T-helper 2 cell (primary cell): Measurements from ENCODE around the gene THSD8.

Source experiments
- DNase-seq, 5 experiments: peaks; one replicate each; pipeline versions ENCODE4 v3.0.0 to v3.0.0-alpha.2; 2012 to 2022
- total RNA-seq, 2 donors: gene quantifications; one replicate each; lab custom pipeline; 2026; lab: John Stamatoyannopoulos, UW

THSD8 gene
- 0 to 0.40 reads per million in 2 donors for total RNA-seq

- DNase-seq: peak; percentile 46 to 91 (median 60)
These were observed at the start of gene THSD8, which contains the start of gene PRDX2 for GRCh38 chr19:12801466-12802266. TSS of gene THSD8 (plus strand) at chr19:12802069. CDS start at chr19:12802072, 3 bp downstream. TSS of gene PRDX2 (minus strand) at chr19:12801800. CDS start at chr19:12801261, 539 bp downstream.

DNA sequence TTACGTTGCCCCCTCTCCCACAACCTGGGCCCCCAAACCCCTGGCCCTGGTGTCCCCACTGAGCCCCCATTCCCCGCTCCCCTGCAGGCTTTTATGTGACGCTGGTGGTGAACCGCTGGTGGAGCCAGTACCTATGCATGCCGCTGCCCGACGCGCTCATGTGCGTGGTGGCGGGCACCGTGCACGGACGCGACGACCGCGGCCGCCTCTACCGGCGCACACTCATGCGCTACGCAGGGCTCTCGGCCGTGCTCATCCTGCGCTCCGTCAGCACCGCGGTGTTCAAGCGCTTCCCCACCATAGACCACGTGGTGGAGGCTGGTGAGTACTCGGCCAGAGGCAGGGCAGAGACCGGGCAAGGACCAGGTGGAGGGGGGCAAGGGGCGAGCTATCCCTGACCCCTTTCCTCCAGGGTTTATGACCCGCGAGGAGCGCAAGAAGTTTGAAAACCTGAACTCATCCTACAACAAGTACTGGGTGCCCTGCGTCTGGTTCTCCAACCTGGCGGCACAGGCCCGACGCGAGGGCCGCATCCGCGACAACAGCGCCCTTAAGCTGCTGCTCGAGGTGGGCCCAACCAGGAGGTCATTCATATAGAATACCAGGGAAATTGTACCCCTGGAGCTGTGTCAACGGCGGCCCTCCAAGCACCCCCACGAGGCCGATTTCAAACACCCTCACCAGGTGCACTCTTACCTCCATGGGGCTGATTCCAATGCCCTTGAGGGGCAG, 47.2 kb upstream of the THSD8 start:
- DNase-seq: no peak

GRCh38 chr19:12756150-12756883, 45.6 kb upstream of the THSD8 start:
- no peak for DNase-seq

- peak; percentile 31 to 74 (median 50) for DNase-seq
These were observed 44.2 kb upstream of the THSD8 start for GRCh38 chr19:12757544-12758274.

- no peak for DNase-seq
These were observed 42.2 kb upstream of the THSD8 start for GRCh38 chr19:12759686-12760085.

DNA sequence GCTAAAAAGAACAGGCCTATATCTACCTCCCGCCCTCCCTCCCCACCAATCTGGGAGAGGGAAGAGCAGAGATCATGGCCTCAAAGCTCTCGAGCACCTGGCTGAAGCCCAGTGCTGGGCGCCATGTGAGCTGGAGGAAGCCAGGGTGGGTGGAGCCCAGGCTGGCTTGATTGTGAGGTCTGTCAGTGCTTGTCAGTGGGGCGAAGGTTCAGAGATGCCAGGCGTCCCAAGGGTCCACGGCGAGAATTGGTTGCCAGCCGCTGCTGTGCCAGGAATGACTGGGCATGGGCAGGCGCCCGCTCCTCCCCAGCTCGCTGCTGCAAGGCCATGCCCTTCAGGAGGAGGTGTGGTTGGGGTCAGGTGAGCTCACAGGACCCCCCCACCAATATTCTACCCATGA, 38.8 kb upstream of the THSD8 start:
- DNase-seq: no peak

GRCh38 chr19:12764698-12765097, 37.2 kb upstream of the THSD8 start:
- no peak for DNase-seq

DNA sequence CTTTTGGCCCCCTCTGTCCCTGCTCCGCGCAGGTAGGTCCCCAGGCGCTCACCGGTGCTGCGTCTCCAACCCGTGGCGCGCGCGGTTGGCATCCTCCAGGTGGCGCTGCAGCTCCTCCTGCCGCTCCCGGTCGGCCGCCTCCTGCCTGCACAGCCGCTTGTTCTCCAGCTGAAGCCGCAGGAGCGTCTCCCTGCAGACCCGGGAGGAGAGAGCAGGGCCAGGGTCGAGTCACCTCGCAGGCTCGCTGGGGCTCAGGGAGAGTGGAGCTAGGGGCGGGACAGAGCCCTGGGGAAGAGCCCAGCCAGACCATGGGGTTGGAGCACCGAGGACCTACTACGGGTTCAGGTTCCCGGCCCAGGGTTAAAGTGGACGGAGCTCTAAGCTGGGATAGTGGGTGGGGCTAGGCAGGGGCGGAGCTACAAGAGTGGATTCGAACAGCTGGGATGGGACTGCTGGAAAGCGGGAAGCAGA, 35.8 kb upstream of the THSD8 start:
- peak in 4 of 5 experiments; percentile 64 to 71 (median 68) for DNase-seq

- DNase-seq: no peak
These were observed 34.7 kb upstream of the THSD8 start for GRCh38 chr19:12767150-12767549.

- DNase-seq: no peak
These were observed 34.2 kb upstream of the THSD8 start for GRCh38 chr19:12767666-12768065.

GRCh38 chr19:12769689-12770088, 32.2 kb upstream of the THSD8 start:
- peak; percentile 29 to 88 (median 43) for DNase-seq

DNA sequence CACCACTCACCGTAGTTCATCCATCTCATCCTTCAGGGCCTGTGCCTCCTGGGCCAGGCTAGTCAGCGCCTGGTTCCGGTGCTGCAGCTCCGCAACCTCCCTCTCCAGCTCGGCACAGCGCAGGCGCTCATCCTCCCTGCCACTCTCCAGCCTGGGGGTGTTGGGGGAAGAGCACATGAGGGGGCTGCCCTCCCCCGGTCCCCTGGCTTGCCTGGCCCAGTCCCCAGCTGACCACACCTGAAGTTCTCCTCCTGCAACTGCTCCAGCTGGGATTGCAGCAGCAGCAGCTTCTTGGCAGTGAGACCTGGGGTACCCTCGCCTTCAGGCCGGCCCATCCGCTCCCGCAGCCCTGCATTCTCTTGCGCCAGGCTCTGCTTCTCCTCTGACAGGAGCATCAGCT, 30.9 kb upstream of the THSD8 start:
- DNase-seq: no peak

- no peak for DNase-seq
These were observed 29.5 kb upstream of the THSD8 start for GRCh38 chr19:12772323-12772722.

- peak in 1 of 5 experiments; percentile 44 for DNase-seq
These were observed 28.3 kb upstream of the THSD8 start for GRCh38 chr19:12773571-12773970.

DNA sequence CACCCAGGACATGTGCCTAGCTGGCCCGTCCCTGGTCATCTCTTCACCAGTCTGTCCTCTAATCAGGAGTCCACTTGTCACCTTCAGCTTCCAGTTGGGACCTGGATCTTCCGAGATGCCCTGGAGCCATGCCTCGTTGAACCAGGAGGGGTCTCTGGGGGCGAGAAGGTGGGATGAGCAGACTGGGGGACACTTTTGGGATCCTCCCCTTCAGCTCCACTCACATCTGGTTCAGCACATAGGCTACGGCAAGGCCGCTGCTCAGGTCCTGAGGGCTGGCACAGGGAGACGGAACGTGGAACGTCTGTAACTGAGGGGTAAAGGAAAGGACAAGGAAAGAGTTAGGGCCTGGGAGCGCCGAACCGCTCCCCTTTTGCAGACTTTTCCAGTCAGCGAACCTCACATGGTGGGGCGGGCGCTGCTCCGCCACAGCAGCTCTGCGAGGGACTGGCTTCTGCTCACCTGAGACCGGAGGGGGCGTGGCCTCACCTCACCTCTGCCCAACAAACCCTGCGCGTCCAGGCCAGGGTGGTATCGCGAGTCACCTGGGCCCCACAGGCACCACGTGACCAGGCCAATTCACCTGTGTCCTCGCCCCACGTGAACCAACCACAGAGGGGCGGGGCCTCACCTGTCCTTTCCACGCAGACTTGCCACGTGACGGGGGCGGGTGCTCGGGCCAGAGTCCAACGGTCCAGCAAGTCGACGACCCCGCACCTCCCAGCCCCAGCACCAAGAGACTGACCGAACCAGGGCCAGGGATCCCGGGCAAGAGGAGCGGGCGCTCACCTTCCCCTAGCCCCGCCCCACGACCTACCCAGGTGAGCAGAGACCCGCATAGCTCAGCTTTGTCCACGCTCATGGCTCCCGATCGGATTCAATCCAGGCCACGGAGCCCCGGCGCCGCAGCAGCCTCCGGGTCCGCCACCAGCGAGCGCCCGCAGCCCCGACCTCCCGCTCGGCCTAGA, 27.0 kb upstream of the THSD8 start, which contains the start of gene HOOK2:
HOOK2 (minus strand) TSS at position 965 of the 968 bp plus-strand sequence; CDS start at position 862, 103 bp downstream.
- DNase-seq: peak in 1 of 5 experiments; percentile 48

DNA sequence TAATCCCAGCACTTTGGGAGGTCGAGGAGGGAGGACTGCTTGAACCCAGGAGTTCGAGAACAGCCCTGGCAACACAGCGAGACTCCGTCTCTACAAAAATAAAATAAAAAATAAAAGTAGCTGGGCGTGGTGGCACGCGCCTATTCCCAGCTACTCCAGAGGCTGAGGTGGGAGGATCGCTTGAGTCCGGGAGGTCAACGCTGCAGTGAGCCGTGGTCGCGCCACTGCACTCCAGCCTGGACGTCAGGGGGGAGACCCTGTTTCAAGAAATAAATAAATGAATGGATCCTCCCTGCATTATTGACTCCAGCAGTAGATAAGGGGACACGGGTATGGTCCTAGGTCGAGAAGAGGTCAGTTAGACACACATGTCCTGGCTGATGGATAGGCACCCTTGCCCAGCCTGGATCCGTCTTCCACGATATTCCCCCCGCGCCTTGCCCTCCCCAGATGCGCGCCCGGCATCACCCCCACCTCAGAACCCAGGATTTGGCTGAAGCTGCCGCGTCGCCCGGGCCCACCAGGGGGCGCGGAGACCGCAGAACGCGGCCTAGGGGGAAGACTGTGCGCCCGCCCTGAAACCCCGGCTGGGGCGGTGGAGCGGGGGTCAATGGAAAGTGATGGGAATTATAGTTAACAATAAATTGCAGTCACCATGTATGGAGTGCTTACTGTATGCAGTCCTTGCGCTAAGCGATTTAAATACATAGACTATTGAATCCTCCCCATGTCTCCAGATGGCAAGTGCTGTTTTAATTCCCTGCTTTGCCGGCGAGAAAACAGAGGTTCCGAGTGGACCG, 24.5 kb upstream of the THSD8 start:
- peak; percentile 68 to 81 (median 70) for DNase-seq

DNA sequence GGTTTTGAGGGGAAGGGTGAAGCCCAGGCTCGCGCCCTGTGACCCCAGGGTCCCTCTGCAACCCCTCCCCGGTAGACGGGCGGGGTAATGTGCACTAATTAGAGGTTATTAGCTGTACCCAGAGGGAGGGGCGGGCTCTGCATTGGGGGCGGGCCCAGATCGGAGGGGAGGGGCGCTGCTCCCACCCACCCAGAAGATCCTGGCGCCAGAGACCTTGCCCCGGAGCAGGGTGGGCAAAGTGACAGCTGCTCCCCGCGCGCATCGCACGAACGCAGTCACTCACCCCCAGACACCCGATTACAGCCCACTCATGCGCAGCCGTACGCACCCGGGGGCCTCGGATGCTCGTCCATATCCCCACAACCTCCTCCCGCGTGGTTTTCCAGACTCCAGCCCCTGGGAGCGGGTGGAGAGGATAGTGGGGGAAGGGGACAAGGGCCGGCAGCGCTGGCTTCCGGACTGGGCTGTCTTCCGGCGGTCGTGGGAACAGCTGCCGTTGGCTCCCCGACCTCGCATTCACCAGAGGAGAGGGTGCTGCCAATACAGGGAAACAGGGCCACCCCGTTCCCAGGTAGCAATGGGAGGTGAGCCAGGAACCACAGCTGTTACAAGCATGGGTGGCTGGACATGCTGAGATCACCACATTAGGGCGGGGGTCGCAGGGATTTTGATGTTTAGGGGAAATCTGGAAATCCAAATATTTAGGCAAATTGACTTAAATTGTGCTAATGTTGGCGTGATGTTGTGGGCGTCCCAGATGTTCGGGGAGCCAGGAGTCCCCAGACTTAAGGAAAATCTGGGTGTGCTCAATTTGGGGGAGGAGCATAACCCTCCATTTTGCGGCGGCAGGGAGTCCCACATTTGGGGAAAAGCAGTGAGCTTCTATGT, 23.6 kb upstream of the THSD8 start:
- peak in 4 of 5 experiments; percentile 29 to 62 (median 37) for DNase-seq

DNA sequence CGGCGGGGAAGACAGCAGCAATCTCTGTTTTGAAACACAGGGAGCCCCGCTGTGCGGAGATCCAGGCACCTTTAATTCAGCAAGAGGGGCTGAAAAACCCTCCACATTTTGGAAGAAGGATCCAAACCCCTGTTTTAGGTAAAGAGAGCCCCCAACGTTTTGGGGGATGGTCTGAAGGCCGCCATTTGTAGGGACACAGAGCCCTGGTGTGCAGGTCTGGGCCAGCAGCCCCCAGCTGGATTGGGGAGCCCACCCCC, 23.0 kb upstream of the THSD8 start:
- no peak for DNase-seq
